Measurements from ENCODE around the gene KBTBD3.

KBTBD3 gene

GRCh38 chr11:106072804-106073203 is 4.3 kb downstream of the KBTBD3 start:
- Histone ChIP-seq H3K9me3 (ENCODE audit: low read length) (no peaks in the 10 kb centered on the region), H3K27ac (ENCODE audit: low read depth, low read length, poor library complexity, severe bottlenecking) (no peak overlapping the region)

DNA sequence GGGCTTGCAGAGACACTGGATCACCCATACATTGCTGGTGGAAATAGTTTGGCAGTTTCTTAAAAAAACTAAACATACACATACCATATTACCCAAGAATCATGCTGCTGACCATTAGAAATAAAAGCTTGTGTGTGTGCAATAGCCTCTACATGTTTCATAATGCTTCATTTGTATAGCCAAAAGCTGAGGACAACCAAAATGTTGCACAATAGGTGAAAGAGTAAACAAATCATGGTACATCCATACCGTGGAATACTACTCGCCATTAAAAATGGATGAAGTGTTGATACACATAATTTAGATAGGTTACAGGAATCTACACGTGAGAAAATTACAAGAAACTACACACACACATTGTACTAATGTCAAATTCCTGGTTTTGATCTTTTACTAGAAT is 6.5 kb downstream of the KBTBD3 start:
- no peaks in the 10 kb centered on the region for H3K79me2 ChIP-seq (ENCODE audit: insufficient read depth, low read length)
- no peaks in the 10 kb centered on the region for H4K20me1 ChIP-seq (ENCODE audit: insufficient read depth, low read length)
- no peak overlapping the region for H3K4me2 ChIP-seq (ENCODE audit: low read length)
- TF ChIP-seq CTCF (IDR thresholded peaks at IDR 0.05; ENCODE audit: low read length) (no peak), EZH2 (IDR thresholded peaks at IDR 0.05; ENCODE audit: borderline replicate concordance, low read length) (no peak)
- no peak overlapping the region for H3K27ac ChIP-seq (ENCODE audit: low read depth, low read length, poor library complexity, severe bottlenecking)
- no peaks in the 10 kb centered on the region for H3F3A ChIP-seq (ENCODE audit: insufficient read depth, low read length)
- peaks cover 4% of the 10 kb centered on the region for H3K4me1 ChIP-seq (ENCODE audit: insufficient read depth, low read length, severe bottlenecking)
- no peak overlapping the region for H3K9ac ChIP-seq (ENCODE audit: low read length)
- H3K9me3 ChIP-seq (ENCODE audit: low read length) = no peaks in the 10 kb centered on the region
- H3K27me3 ChIP-seq (ENCODE audit: insufficient read depth, low read length) = no peaks in the 10 kb centered on the region
- no peak overlapping the region for H2AFZ ChIP-seq (ENCODE audit: low read length)
- H3K36me3 ChIP-seq (ENCODE audit: insufficient read depth, low read length) = no peaks in the 10 kb centered on the region
- H3K4me3 ChIP-seq (ENCODE audit: low read depth, low read length, poor library complexity, severe bottlenecking) = no peak overlapping the region
- H3K9me2 ChIP-seq (ENCODE audit: low read depth, low read length) = no peaks in the 10 kb centered on the region

More at GRCh38 chr11:106072804-106073203, 4.3 kb downstream of the KBTBD3 start:
- Histone ChIP-seq H2AFZ (ENCODE audit: low read length) (no peak overlapping the region), H3K4me2 (ENCODE audit: low read length) (no peak overlapping the region), H3K4me3 (ENCODE audit: low read depth, low read length, poor library complexity, severe bottlenecking) (no peak overlapping the region), H3K27me3 (ENCODE audit: insufficient read depth, low read length) (no peaks in the 10 kb centered on the region), H4K20me1 (ENCODE audit: insufficient read depth, low read length) (no peaks in the 10 kb centered on the region), H3K9ac (ENCODE audit: low read length) (no peak overlapping the region), H3K4me1 (ENCODE audit: insufficient read depth, low read length, severe bottlenecking) (peaks cover 13% of the 10 kb centered on the region), H3F3A (ENCODE audit: insufficient read depth, low read length) (no peaks in the 10 kb centered on the region), H3K9me2 (ENCODE audit: low read depth, low read length) (no peaks in the 10 kb centered on the region), H3K79me2 (ENCODE audit: insufficient read depth, low read length) (peaks cover 3% of the 10 kb centered on the region; the same call in 1 of the 2 replicates), H3K36me3 (ENCODE audit: insufficient read depth, low read length) (no peaks in the 10 kb centered on the region)
- TF ChIP-seq EZH2 (IDR thresholded peaks at IDR 0.05; ENCODE audit: borderline replicate concordance, low read length) (no peak), CTCF (IDR thresholded peaks at IDR 0.05; ENCODE audit: low read length) (no peak)

- Histone ChIP-seq H3K27me3 (ENCODE audit: insufficient read depth, low read length) (no peaks in the 10 kb centered on the region), H3K27ac (ENCODE audit: low read depth, low read length, poor library complexity, severe bottlenecking) (no peak overlapping the region), H3K79me2 (ENCODE audit: insufficient read depth, low read length) (no peaks in the 10 kb centered on the region), H4K20me1 (ENCODE audit: insufficient read depth, low read length) (no peaks in the 10 kb centered on the region), H2AFZ (ENCODE audit: low read length) (no peak overlapping the region), H3K4me3 (ENCODE audit: low read depth, low read length, poor library complexity, severe bottlenecking) (no peak overlapping the region), H3K9me2 (ENCODE audit: low read depth, low read length) (no peaks in the 10 kb centered on the region), H3K36me3 (ENCODE audit: insufficient read depth, low read length) (no peaks in the 10 kb centered on the region), H3K9ac (ENCODE audit: low read length) (no peak overlapping the region), H3K4me2 (ENCODE audit: low read length) (no peak overlapping the region), H3K4me1 (ENCODE audit: insufficient read depth, low read length, severe bottlenecking) (peaks cover 5% of the 10 kb centered on the region), H3F3A (ENCODE audit: insufficient read depth, low read length) (no peaks in the 10 kb centered on the region), H3K9me3 (ENCODE audit: low read length) (no peaks in the 10 kb centered on the region)
- TF ChIP-seq EZH2 (IDR thresholded peaks at IDR 0.05; ENCODE audit: borderline replicate concordance, low read length) = no peak
- TF ChIP-seq CTCF (IDR thresholded peaks at IDR 0.05; ENCODE audit: low read length) = no peak
These were observed 14.1 kb downstream of the KBTBD3 start for GRCh38 chr11:106063009-106063408.

Data from OCI-LY1 (cell line).